Endothelial cell of umbilical vein (primary cell): ENCODE results near the gene MTAP. TPM values are rescaled to one million over a fixed set of nuclear protein-coding genes. Genes with fewer than 3 reads are reported as not detected.

Experiments used
- BruUV-seq: library from RNA; stranded (reverse); fragments of 400-500 nt; replicated peaks from 2 replicates; lab custom pipeline; 2021; lab: Mats Ljungman, UMichigan
- CTCF ChIA-PET: fragments of 300-600, 350-600 bp; sonication (Branson Sonifier 250); formaldehyde crosslinking; loops from one replicate; lab custom pipeline; 2021; ENCODE audit warnings: antibody characterized with exemption, inconsistent platforms; lab: Charles Lee
- POLR2A ChIA-PET: fragments of 300-600, 350-600 bp; sonication (Branson Sonifier 250); formaldehyde crosslinking; loops from one replicate; lab custom pipeline; 2021; ENCODE audit warnings: antibody characterized with exemption, inconsistent platforms; lab: Charles Lee
- DNase-seq: peaks from one replicate; pipeline ENCODE4 v3.0.0-alpha.2; 2011; ENCODE audit warnings: low read depth, low spot score
- FAIRE-seq: peaks from 2 replicates; lab custom pipeline; 2011; peaks lifted over from hg19 to GRCh38; lab: Jason Lieb, UNC
- H2AFZ ChIP-seq: 2 replicates; pipeline ENCODE4 v1.6.0; 2012; ENCODE audit warnings: low read depth, low read length, control low read depth, inconsistent platforms
- H3K27ac ChIP-seq: 2 replicates; pipeline ENCODE4 v1.5.1; 2011; ENCODE audit warnings: low read depth, mild to moderate bottlenecking, control low read depth, low read length, moderate library complexity; ENCODE audit not compliant: insufficient read depth
- H3K27me3 ChIP-seq, 2 experiments: 2 replicates each; pipeline versions ENCODE4 v1.6.0 to v1.6.1; 2011; ENCODE audit warnings: low read length in 2 of 2, mixed read lengths in 1 of 2; ENCODE audit not compliant: control insufficient read depth in 2 of 2, insufficient read depth in 2 of 2
- H3K36me3 ChIP-seq, 2 experiments: 2 replicates in 1 of 2; 3 replicates in 1 of 2; pipeline ENCODE4 v1.5.1; 2011; ENCODE audit warnings: low read length in 2 of 2, mild to moderate bottlenecking in 1 of 2, moderate library complexity in 1 of 2; ENCODE audit not compliant: control insufficient read depth in 2 of 2, insufficient read depth in 2 of 2; ENCODE audit errors: extremely low read depth in 1 of 2
- H3K4me1 ChIP-seq: 3 replicates; pipeline ENCODE4 v1.5.1; 2011; ENCODE audit warnings: mild to moderate bottlenecking, low read length; ENCODE audit not compliant: control insufficient read depth, insufficient read depth; ENCODE audit errors: extremely low read depth
- H3K4me2 ChIP-seq: 2 replicates; pipeline ENCODE4 v1.6.1; 2011; ENCODE audit warnings: low read length, control low read depth, mixed read lengths; ENCODE audit not compliant: insufficient read depth
- H3K4me3 ChIP-seq, 3 experiments: fragments of 200-600 bp in 1 of 3; sonication (generic), shearing (Covaris generic) in 1 of 3; replicated peaks in 1 of 3; 2 replicates each; pipeline ENCODE4 v1.5.1; 2011 to 2016; ENCODE audit warnings: control low read depth in 3 of 3, low read length in 3 of 3, mild to moderate bottlenecking in 2 of 3, inconsistent platforms in 1 of 3, low read depth in 1 of 3, moderate library complexity in 1 of 3; ENCODE audit not compliant: insufficient read depth in 1 of 3
- H3K79me2 ChIP-seq: 2 replicates; pipeline ENCODE4 v1.6.0; 2012; ENCODE audit warnings: low read length, inconsistent platforms; ENCODE audit not compliant: control insufficient read depth, insufficient read depth
- H3K9ac ChIP-seq: replicated peaks from 2 replicates; pipeline ENCODE3; 2011; ENCODE audit warnings: low read length, control low read depth; ENCODE audit not compliant: insufficient read depth; ENCODE audit errors: extremely low read depth
- H3K9me1 ChIP-seq: replicated peaks from 3 replicates; pipeline ENCODE4 v1.6.0; 2011; ENCODE audit warnings: mild to moderate bottlenecking, low read length; ENCODE audit not compliant: control insufficient read depth, insufficient read depth; ENCODE audit errors: extremely low read depth
- H3K9me3 ChIP-seq: replicated peaks from 2 replicates; pipeline ENCODE4 v1.5.1; 2012; ENCODE audit warnings: low read length, inconsistent platforms; ENCODE audit not compliant: control insufficient read depth, insufficient read depth
- H4K20me1 ChIP-seq: replicated peaks from 2 replicates; pipeline ENCODE3; 2011; ENCODE audit warnings: mild to moderate bottlenecking, low read length; ENCODE audit not compliant: control insufficient read depth, insufficient read depth; ENCODE audit errors: extremely low read depth
- CTCF ChIP-seq, 2 donors: IDR thresholded peaks; 1 replicate in 1 of 2; 2 replicates in 1 of 2; pipeline ENCODE4 v1.5.1; 2011; ENCODE audit warnings: low read length in 2 of 2, mild to moderate bottlenecking in 2 of 2, moderate library complexity in 2 of 2, control low read depth in 1 of 2, inconsistent platforms in 1 of 2, low read depth in 1 of 2; ENCODE audit not compliant: insufficient read depth in 1 of 2; ENCODE audit errors: extremely low read depth in 1 of 2
- EZH2 ChIP-seq: IDR thresholded peaks from 2 replicates; pipeline ENCODE4 v1.6.1; 2012; ENCODE audit warnings: borderline replicate concordance, low read depth, mild to moderate bottlenecking, moderate library complexity, low read length, inconsistent platforms; ENCODE audit not compliant: severe bottlenecking
- FOS ChIP-seq: IDR thresholded peaks from 2 replicates; pipeline ENCODE4 v1.6.1; 2011; ENCODE audit warnings: mild to moderate bottlenecking, low read length, moderate library complexity, borderline replicate concordance; ENCODE audit not compliant: insufficient read depth
- GATA2 ChIP-seq: IDR thresholded peaks from 2 replicates; pipeline ENCODE4 v1.7.0; 2011; ENCODE audit warnings: low read depth, mild to moderate bottlenecking, moderate library complexity, mixed read lengths, low read length; ENCODE audit not compliant: insufficient read length, insufficient read depth
- JUN ChIP-seq: IDR thresholded peaks from 2 replicates; pipeline ENCODE4 v1.6.1; 2011; ENCODE audit warnings: borderline replicate concordance, low read depth; ENCODE audit not compliant: insufficient read length, insufficient read depth
- MAX ChIP-seq: IDR thresholded peaks from 2 replicates; pipeline ENCODE4 v1.6.1; 2011; ENCODE audit not compliant: insufficient read depth, insufficient read length
- MYC ChIP-seq: IDR thresholded peaks from one replicate; pipeline ENCODE4 v1.6.1; 2011; ENCODE audit warnings: mild to moderate bottlenecking, low read depth, low read length
- POLR2A ChIP-seq: IDR thresholded peaks from 2 replicates; pipeline ENCODE4 v1.6.1; 2012; ENCODE audit warnings: low read depth, mild to moderate bottlenecking, control low read depth, low read length
- POLR2AphosphoS5 ChIP-seq: IDR thresholded peaks from 2 replicates; pipeline ENCODE4 v1.6.1; 2012; ENCODE audit warnings: low read depth, mild to moderate bottlenecking, control low read depth, low read length, moderate library complexity; ENCODE audit not compliant: insufficient read depth
- dilution Hi-C: fragments of 300-500 bp; cut with MboI; formaldehyde crosslinking; loops from one replicate; pipeline ENCODE4 v1.15.0; 2019; ENCODE audit warnings: low sequenced_read_pairs; ENCODE audit not compliant: extremely low pct_ligation_motif_present
- intact Hi-C: fragments of 100-400 bp; cut with micrococcal nuclease; formaldehyde crosslinking; loops from one replicate; pipeline ENCODE4 v1.10.0; 2022
- polyA plus RNA-seq, 4 experiments: library from polyadenylated mRNA; depleted of rRNA in 3 of 4; stranded (reverse) in 3 of 4; unstranded in 1 of 4; fragments of >200 nt; gene quantifications; 2 replicates each; pipeline versions ENCODE4 v1.2.1 to v1.2.3, GENCODE V29; 2011 to 2012; ENCODE audit warnings: missing spikeins in 1 of 4
- total RNA-seq: library from RNA; stranded (reverse); gene quantifications from 2 replicates; pipeline ENCODE4 v1.2.3, GENCODE V29; 2021

MTAP gene
- total and polyA plus RNA-seq, 2 donors (not counting 3 experiments of a cell fraction or from before 2014, with no cell fraction given), result 11.3 to 55.1 TPM

- no TSS peak for BruUV-seq
- H3K4me2 ChIP-seq, result no peak overlapping the region
- H4K20me1 ChIP-seq, result no peaks in the 10 kb centered on the region
- ChIA-PET POLR2A (no interaction called here), CTCF (interaction anchor here (1.6 to 2.6 kb wide), 3 partner anchors 11 to 260 kb away, joined by 4 to 10 read pairs (median 8); partner anchors contain the start of genes CDKN2A, CDKN2B and CDKN2B-AS1)
- H3K9me3 ChIP-seq, result no peaks in the 10 kb centered on the region
- H3K79me2 ChIP-seq, result no peaks in the 10 kb centered on the region
- H3K4me1 ChIP-seq, result peaks cover 9% of the 10 kb centered on the region
- dilution Hi-C loops (no loop called here), intact Hi-C loops (no loop called here)
- TF ChIP-seq GATA2 (no peak), POLR2AphosphoS5 (no peak), MAX (no peak), JUN (no peak), EZH2 (no peak), POLR2A (no peak), MYC (no peak), CTCF (IDR thresholded peaks at IDR 0.05; ENCODE audit: extremely low read depth in 1 of 2, insufficient read depth in 1 of 2, low read depth in 1 of 2, low read length in 2 of 2) (no peak), FOS (no peak)
- FAIRE-seq, result no peak
- no peak for DNase-seq
- no peaks in the 10 kb centered on the region for H3K36me3 ChIP-seq
- H3K27me3 ChIP-seq, result peaks cover 34 to 96% of the 10 kb centered on the region in 2 experiments
- H3K4me3 ChIP-seq, result no peak overlapping the region
- no peak overlapping the region for H2AFZ ChIP-seq
- no peaks in the 10 kb centered on the region for H3K9me1 ChIP-seq
- no peak overlapping the region for H3K9ac ChIP-seq
- no peak overlapping the region for H3K27ac ChIP-seq
These were observed 181.7 kb downstream of the MTAP start for GRCh38 chr9:21984101-21984500.
